OCI-LY3 (cell line): ENCODE data around the gene FGF2.

Experiments
- H2AFZ ChIP-seq: fragments of 200-600, 300-600 bp; shearing (Covaris generic); 2 replicates; pipeline ENCODE4 v1.6.0; 2014; ENCODE audit warnings: antibody characterized with exemption, low read depth, low read length
- H3K27ac ChIP-seq: fragments of 200-600, 300-600 bp; sonication (generic); 2 replicates; pipeline ENCODE4 v1.5.1; 2014; ENCODE audit warnings: mild to moderate bottlenecking, low read length, moderate library complexity, mixed read lengths
- H3K27me3 ChIP-seq: fragments of 200-600, 300-600 bp; sonication (generic); 2 replicates; pipeline ENCODE4 v1.6.1; 2014; ENCODE audit warnings: low read depth, low read length, mixed read lengths
- H3K36me3 ChIP-seq: fragments of 200-600, 300-600 bp; sonication (generic); replicated peaks from 2 replicates; pipeline ENCODE3; 2014; ENCODE audit warnings: low read depth, low read length, mixed read lengths
- H3K4me1 ChIP-seq: fragments of 300-600, 200-600 bp; sonication (generic); 2 replicates; pipeline ENCODE4 v1.6.1; 2014; ENCODE audit warnings: low read length, mixed read lengths
- H3K4me2 ChIP-seq: fragments of 200-600, 300-600 bp; sonication (generic); 2 replicates; pipeline ENCODE4 v1.6.1; 2014; ENCODE audit warnings: low read length, mixed read lengths
- H3K4me3 ChIP-seq: fragments of 300-600, 200-600 bp; sonication (generic); 2 replicates; pipeline ENCODE4 v1.5.1; 2014; ENCODE audit warnings: antibody characterized with exemption, mild to moderate bottlenecking, low read length, moderate library complexity
- H3K79me2 ChIP-seq: fragments of 300-600, 200-600 bp; shearing (Covaris generic); 2 replicates; pipeline ENCODE4 v1.6.1; 2014; ENCODE audit warnings: mild to moderate bottlenecking, low read length, mixed read lengths
- H3K9ac ChIP-seq: fragments of 300-600, 200-600 bp; shearing (Covaris generic); 2 replicates; pipeline ENCODE4 v1.6.0; 2014; ENCODE audit warnings: mild to moderate bottlenecking, low read length, moderate library complexity
- H3K9me3 ChIP-seq: fragments of 200-600, 300-600 bp; shearing (Covaris generic); 2 replicates; pipeline ENCODE4 v1.6.1; 2014; ENCODE audit warnings: low read length, mixed read lengths; ENCODE audit not compliant: insufficient read depth
- H4K20me1 ChIP-seq: fragments of 200-600, 300-600 bp; sonication (generic); 2 replicates; pipeline ENCODE4 v1.6.1; 2016; ENCODE audit warnings: low read length, mixed read lengths; ENCODE audit not compliant: insufficient read depth
- EZH2phosphoT487 ChIP-seq: fragments of 200-600 bp; shearing (Covaris generic); IDR thresholded peaks from 2 replicates; pipeline ENCODE4 v1.6.1; 2018; ENCODE audit warnings: antibody characterized with exemption, mixed run types, low read depth
- TF ChIP-seq, protein P1 (sequence below): fragments of 200-600, 300-600 bp; sonication (generic); IDR thresholded peaks from 2 replicates; pipeline ENCODE4 v1.5.1; 2014; ENCODE audit warnings: antibody characterized with exemption, low read length, low read depth

FGF2 gene

DNA sequence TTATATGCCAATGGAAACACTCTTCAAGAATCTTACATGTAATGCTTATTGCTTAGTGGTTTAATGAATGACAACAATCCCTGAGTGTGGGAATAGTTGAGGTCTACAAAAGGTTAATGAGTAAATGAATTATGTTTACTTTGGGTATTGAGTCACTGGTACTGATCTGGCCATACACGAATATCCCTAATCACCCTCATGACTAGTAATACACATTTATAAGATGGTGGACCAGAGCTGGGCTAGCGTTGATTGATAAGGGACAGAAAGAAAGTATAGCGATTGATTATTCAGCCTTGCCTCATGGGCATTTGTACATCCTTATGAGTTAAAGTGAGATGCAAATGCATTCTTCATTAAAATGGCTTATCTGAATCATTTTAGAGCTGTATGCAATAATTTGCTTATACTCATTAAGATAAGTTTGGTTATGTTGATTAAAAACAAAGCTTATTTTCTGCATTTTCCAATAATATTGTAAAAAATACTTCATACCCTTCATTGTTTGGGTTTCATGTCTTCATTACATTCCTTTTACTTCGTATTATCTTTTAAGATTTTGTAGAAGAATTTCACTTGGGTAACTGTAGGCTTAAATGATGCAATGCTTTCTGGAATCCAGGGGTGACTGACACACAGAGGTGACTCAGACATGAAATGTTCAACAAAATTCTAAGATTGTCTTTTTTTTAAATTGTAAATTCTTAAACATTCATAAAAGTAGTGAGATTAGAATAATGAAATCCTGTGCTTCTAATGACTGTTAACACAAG lies 47.4 kb downstream of the FGF2 start:
- Histone ChIP-seq H3K27ac (no peak overlapping the region), H3K36me3 (peaks cover 10% of the 10 kb centered on the region), H4K20me1 (0 out of 2 replicates have a peak, but pooled peaks cover 2% of the 10 kb centered on the region), H3K4me1 (peaks cover 9% of the 10 kb centered on the region), H2AFZ (no peak overlapping the region), H3K9ac (no peak overlapping the region), H3K4me3 (no peak overlapping the region), H3K27me3 (no peaks in the 10 kb centered on the region), H3K9me3 (no peaks in the 10 kb centered on the region), H3K4me2 (no peak overlapping the region), H3K79me2 (peaks cover 14% of the 10 kb centered on the region)
- TF ChIP-seq, protein P1, sequence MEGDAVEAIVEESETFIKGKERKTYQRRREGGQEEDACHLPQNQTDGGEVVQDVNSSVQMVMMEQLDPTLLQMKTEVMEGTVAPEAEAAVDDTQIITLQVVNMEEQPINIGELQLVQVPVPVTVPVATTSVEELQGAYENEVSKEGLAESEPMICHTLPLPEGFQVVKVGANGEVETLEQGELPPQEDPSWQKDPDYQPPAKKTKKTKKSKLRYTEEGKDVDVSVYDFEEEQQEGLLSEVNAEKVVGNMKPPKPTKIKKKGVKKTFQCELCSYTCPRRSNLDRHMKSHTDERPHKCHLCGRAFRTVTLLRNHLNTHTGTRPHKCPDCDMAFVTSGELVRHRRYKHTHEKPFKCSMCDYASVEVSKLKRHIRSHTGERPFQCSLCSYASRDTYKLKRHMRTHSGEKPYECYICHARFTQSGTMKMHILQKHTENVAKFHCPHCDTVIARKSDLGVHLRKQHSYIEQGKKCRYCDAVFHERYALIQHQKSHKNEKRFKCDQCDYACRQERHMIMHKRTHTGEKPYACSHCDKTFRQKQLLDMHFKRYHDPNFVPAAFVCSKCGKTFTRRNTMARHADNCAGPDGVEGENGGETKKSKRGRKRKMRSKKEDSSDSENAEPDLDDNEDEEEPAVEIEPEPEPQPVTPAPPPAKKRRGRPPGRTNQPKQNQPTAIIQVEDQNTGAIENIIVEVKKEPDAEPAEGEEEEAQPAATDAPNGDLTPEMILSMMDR = no peak
- no peak for TF ChIP-seq EZH2phosphoT487

DNA sequence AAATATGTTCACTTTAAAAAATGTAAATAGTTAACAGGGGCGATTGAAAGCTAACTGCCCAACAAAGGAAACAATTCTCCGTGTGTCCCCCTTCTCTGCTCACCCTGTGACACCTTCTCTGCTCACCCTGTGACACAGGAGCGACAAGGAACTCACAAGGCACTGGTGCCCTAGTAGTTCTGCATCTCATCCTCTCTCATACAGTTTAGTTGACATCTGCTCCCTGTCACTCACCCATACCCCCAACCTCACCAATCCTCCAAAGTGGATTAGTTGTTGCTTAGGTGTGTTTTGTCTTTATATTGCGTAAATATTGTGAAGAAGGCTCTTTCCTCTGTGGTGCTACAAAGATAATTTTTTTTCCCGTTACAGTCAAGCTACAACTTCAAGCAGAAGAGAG lies 49.3 kb downstream of the FGF2 start:
- no peaks in the 10 kb centered on the region for H3K27me3 ChIP-seq
- H3K4me1 ChIP-seq = peaks cover 12% of the 10 kb centered on the region
- TF ChIP-seq, protein P1 = no peak
- TF ChIP-seq EZH2phosphoT487 = no peak
- H3K79me2 ChIP-seq = peaks cover 5% of the 10 kb centered on the region; the same call in 1 of the 2 replicates
- peaks cover 16% of the 10 kb centered on the region for H3K36me3 ChIP-seq
- H4K20me1 ChIP-seq = 0 out of 2 replicates have a peak, but pooled peaks cover 2% of the 10 kb centered on the region
- no peak overlapping the region for H3K9ac ChIP-seq
- no peak overlapping the region for H3K27ac ChIP-seq
- no peaks in the 10 kb centered on the region for H3K9me3 ChIP-seq
- H2AFZ ChIP-seq = no peak overlapping the region
- H3K4me2 ChIP-seq = no peak overlapping the region
- H3K4me3 ChIP-seq = no peak overlapping the region

DNA sequence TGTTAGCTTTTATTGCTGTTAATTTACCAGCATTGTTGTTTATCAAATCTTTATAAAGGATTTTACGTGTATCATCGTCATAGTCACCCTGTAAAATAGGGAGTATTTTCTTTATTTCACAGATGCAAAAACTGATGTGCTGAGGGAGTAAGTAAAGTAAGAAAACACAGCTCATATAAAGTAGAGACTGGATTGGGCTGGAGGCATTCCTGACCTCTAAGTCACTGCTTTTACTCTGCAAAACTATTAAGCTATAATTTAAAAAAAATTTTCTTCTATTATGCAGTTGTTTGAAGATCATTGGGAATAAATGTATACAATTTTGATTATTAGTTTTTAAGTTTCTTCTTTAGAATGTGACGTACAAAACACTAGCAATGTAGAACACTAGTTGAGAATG lies 49.8 kb downstream of the FGF2 start:
- H3K4me3 ChIP-seq = no peak overlapping the region
- no peaks in the 10 kb centered on the region for H3K9me3 ChIP-seq
- no peak overlapping the region for H3K9ac ChIP-seq
- H3K27me3 ChIP-seq = no peaks in the 10 kb centered on the region
- no peak overlapping the region for H2AFZ ChIP-seq
- H3K27ac ChIP-seq = no peak overlapping the region
- peaks cover 12% of the 10 kb centered on the region for H3K4me1 ChIP-seq
- TF ChIP-seq, protein P1 = no peak
- TF ChIP-seq EZH2phosphoT487 = no peak
- 0 out of 2 replicates have a peak, but pooled peaks cover 2% of the 10 kb centered on the region for H4K20me1 ChIP-seq
- H3K4me2 ChIP-seq = no peak overlapping the region
- peaks cover 5% of the 10 kb centered on the region; the same call in 1 of the 2 replicates for H3K79me2 ChIP-seq
- peaks cover 18% of the 10 kb centered on the region for H3K36me3 ChIP-seq

DNA sequence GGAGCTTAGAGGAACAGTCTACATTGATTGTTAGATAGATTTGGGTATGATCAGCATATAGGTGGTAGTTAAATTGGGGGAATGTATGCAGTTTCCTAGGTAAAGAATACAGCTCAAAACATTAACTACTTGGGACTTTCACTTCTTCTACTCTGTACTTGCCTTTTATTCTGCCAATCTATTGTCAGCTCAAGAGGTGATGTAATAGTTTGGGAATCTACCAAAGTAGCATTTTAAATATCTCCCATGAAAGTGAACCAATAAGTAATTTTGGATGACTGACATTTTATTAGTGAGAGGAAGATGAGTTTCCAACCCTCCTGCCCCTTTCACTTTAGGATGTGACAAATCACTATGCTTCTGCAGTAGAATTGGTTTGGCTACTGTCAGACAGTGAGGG lies 52.4 kb downstream of the FGF2 start:
- H3K27ac ChIP-seq = no peak overlapping the region
- H3K27me3 ChIP-seq = no peaks in the 10 kb centered on the region
- H2AFZ ChIP-seq = no peak overlapping the region
- peaks cover under 1% of the 10 kb centered on the region; the same call in 1 of the 2 replicates for H3K79me2 ChIP-seq
- peaks cover 18% of the 10 kb centered on the region for H3K4me1 ChIP-seq
- no peaks in the 10 kb centered on the region for H3K9me3 ChIP-seq
- no peak overlapping the region for H3K4me3 ChIP-seq
- 0 out of 2 replicates have a peak, but pooled peaks cover 2% of the 10 kb centered on the region for H4K20me1 ChIP-seq
- no peak overlapping the region for H3K4me2 ChIP-seq
- peaks cover 30% of the 10 kb centered on the region for H3K36me3 ChIP-seq
- TF ChIP-seq, protein P1 = no peak
- TF ChIP-seq EZH2phosphoT487 = no peak
- no peak overlapping the region for H3K9ac ChIP-seq
